Effector CD8-positive, alpha-beta T cell (primary cell): ENCODE results near the gene HOMER3.
"Not testable (repeated sequence)": the region's sequence is repeated elsewhere in the genome, so short reads cannot be mapped to it uniquely, and the experiment has no call there.

Source experiments
- DNase-seq: peaks from one replicate; lab custom pipeline; 2025; lab: John Stamatoyannopoulos, UW

Gene HOMER3

DNA sequence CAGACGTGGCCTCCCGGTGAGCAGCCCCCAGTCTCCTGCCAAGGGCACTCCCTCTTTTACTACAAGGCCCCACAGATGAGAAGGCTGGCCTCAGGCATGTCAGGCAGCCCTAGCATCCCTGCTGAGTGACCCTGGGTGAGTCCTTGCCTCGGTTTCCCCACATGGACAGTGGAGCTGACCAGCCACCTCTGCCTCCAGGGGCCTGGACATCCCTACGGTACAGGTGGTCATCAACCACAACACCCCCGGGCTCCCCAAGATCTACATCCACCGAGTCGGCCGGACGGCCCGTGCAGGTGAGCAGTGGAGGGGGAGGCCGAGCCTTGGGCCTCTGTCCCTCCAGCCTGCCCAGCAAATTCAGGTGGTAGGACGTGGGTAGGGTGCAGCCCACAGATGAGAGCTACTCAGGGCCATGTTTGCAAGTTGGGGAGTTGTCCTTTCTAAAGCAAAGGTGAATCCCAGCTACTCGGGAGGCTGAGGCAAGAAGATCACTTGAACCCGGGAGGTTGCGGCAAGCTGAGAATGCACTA, 16.3 kb downstream of the HOMER3 start:
- no peak for DNase-seq

DNA sequence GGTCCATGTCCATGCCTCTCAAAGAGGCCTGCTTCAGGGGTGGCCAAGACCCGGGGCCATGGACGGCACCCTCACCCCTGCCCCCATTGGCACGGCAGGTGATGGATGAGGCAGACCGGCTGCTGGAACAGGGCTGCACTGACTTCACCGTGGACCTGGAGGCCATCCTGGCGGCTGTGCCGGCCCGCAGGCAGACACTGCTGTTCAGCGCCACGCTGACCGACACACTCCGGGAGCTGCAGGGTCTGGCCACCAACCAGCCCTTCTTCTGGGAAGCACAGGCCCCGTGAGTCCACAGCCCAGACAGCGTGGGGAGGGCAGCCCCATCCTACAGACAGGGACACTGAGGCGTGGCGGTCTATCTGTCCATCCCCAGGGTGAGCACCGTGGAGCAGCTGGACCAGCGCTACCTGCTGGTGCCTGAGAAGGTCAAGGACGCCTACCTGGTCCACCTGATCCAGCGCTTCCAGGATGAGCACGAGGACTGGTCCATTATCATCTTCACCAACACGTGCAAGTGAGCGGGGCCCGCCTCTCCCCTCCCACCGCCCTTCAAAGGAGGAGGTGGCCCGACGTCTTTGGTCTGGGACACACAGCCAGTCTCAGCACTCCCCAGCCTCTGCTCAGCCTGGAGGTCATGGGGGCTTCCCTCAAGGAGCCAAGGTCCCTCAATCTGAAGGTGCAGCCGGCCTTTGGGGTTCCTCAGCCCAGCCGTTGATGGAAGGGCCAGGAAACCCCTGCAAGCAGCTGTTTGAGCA, 18.6 kb downstream of the HOMER3 start:
- no peak for DNase-seq

DNA sequence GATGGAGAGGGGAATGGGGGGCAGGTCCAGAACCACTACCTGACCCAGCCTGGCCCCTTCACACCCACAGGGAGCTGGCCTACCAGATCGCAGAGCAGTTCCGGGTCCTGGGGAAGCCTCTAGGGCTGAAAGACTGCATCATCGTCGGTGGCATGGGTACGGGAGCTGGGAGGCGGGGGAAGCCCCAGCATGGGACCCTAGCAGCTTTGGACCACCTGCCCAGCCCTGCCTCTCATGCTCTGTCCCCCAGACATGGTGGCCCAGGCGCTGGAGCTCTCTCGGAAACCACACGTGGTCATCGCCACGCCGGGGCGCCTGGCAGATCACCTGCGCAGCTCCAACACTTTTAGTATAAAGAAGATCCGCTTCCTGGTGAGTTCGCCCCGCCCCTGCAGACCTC, 19.4 kb downstream of the HOMER3 start:
- DNase-seq, result no peak

DNA sequence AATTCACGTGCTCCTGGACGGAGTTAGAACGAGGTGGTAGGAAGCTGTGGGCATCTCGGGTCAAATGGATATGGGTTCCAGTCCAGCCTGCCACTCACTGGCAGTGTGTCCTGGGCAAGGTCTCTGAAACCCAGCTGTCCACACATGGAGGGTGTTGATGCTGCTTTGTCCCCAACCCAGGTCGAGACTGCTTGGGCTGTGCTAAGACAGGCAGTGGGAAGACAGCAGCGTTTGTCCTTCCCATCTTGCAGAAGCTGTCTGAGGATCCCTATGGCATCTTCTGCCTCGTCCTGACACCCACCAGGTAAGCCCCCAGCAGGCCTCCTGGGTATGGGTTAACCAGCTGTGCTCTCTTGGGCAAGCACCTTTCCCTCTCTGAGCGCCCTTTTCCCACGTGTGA, 20.6 kb downstream of the HOMER3 start:
- no peak for DNase-seq

DNA sequence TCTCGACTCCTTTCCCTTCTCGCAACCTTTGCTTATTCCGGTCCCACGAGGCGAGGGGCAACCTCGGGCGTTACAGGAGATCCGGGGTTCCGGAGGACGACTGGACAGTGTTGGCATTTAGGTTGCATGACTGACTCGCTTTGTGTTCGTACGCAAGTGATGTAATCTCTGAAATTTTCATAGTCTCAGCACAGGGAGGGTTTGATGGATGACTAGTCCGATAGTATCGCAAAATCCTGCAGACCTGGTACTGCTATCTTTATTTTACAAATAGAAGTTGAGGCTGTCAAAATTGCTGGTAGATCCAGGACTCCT, 21.2 kb downstream of the HOMER3 start:
- no peak for DNase-seq

DNA sequence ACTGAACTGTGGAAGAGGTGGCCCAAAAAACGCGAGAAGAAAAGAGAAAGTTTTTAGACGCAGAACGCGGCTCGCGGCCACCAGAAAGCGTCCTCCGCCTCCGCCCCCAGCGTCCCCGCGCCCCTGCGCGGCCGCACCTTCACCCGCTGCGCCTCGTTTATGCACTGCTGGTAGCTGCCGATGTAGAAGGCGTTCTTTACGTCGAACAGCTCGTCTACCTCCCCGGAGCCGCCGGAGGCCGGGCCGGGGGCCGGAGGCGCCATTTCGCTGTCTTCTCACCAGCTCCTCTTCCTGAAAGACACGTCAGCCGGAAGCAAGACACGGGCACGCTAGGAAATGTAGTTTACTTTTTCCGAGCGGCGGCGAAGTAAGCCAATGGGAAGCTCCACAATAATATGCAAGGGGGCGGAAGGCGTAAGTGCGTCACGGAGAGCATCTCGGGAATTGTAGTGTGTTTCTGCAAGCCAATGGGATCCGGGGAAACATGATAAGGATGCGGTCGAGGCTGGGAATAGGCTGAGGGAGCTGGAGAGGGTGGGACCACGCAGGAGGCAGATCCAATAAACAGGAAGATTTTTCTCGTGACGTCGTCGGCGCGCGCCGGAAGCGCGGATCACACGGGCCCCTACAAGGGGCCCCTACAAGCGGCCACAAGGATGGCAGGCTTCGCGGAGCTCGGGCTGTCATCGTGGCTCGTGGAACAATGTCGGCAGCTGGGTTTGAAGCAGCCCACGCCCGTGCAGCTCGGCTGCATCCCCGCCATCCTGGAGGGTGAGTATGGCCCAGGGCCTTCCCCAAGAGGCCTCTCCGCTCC, 21.7 kb downstream of the HOMER3 start, which contains the start of the genes COPE and DDX49:
Gene COPE (minus strand): TSS at position 302 of the 814 bp plus-strand sequence. CDS start 39 bp downstream, at position 263.
Gene DDX49 (plus strand): TSS at position 630 of the 814 bp plus-strand sequence. CDS start 27 bp downstream, at position 657.
- peak; percentile 96 for DNase-seq

DNA sequence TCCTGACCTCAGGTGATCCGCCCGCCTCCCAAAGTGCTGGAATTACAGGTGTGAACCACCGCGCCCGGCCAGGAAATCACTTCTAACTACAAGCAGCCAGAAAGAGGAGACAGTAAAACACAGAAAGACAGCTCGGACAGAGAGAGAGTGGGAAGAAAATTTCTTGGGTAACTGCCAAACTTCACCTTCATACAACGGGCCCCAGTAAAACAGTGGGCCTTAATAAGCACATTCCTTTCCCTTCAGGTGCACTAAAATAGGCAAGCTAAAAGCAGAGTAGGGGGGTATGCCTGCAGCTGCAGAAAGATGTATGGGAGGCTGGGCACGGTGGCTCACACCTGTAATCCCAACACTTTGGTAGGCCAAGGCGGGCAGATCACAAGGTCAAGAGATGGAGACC, 23.4 kb downstream of the HOMER3 start:
- DNase-seq, result not testable (repeated sequence)

DNA sequence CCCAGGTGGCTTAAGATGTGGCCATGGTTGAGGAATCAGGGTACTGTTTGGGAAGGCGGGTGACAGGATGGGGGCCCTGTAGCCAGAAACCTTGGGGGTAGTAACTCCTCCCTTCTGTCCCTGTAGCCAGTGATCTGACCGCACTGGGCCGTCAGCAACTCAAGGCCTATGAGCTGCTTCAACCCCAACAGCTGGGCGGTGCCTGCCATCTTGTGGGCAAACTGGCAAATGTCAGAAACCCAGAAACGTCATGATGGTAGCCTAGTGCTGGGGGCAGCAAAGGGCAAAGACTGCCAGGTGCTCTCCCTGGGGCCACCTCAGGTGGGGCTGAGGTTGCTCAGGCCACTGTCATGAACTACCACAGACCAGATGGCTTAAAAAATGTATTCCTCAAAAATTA, 25.4 kb downstream of the HOMER3 start:
- no peak for DNase-seq

DNA sequence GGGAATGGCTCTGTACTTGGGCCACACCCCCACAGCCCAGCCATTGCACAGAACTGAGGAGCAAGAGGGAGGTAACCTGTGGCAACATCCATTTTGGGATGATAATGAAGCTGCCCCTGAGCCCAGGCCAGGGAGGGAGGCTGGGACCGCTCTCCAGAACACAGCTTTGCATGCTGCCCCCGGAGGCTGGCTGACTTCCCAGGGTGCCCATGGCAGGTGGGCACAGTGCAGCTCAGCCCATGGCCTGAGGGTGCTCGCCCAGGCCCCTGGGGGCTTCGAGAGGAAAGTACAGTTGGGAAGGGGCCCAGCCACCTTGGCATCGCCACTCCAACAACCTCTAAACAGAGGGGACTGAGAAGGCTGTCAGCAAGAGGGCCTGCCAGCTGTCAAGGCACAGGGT, 27.6 kb downstream of the HOMER3 start:
- no peak for DNase-seq

DNA sequence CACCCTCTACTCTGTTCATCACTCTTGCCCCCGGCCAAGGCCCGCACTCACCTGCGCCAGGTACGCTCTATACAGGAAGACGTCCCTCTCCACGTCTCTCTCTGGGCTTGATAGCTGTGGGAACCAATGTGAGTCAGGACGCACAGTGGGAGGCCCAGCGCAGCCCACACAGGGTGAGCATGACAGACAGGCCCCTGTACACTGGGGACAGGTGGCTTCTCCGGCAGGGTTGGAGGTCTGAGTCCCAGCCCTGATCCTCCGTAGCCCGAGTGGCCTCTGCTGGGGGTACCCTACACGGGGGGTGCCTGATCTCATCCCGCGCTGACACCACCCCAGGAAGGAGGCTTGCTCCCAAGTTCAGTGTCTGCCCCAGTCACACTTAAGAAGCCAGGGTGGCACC, 28.1 kb downstream of the HOMER3 start:
- no peak for DNase-seq

DNA sequence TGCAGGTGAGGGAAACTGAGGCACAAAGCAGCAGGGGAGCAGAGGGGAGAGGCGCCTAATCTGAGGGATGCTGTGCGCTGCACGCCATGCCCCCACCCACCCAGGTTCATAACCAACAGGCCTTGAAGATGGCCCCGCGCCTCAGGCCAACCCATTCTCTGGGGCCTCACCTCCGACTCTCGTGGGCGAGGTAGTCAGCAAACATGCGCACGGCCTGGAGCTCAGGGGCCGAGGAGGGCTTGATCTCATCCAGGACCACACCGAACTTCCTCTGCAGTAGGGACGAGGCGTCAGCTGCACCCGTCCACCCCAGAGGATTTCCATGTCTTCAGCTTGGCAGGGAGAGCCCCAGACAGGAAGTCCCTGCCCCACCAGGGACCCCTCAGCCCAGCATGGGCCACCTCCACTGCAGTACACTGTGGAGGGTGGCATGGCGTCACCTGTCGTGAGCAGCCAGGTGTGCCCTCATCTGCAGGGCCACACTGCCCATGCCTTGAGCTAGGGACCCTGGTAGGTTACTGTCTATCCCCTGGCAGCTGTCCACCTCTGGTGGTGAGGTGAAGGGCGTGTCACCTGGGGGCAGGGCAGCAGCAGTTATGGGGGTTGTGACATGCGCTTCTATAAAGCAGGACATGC, 30.1 kb downstream of the HOMER3 start:
- no peak for DNase-seq

DNA sequence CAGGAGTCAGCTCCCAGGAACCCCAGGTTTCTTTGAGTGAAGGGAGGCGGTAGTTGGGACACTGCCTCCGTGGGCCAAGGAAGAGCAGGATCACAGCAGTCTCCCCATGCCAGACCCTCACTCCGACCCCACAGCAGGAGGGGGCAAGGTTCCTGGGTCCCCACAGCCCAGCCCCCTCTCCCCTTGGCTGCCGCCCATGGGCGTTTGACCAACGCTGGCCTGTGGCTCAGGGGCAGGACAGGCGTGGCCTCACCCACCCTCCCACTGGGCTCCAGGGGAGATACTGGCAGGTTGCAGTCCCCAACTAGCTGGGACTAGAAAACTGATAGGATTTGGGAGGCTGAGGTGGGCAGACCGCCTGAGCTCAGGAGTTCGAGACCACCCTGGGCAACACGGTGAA, 31.0 kb downstream of the HOMER3 start:
- no peak for DNase-seq

DNA sequence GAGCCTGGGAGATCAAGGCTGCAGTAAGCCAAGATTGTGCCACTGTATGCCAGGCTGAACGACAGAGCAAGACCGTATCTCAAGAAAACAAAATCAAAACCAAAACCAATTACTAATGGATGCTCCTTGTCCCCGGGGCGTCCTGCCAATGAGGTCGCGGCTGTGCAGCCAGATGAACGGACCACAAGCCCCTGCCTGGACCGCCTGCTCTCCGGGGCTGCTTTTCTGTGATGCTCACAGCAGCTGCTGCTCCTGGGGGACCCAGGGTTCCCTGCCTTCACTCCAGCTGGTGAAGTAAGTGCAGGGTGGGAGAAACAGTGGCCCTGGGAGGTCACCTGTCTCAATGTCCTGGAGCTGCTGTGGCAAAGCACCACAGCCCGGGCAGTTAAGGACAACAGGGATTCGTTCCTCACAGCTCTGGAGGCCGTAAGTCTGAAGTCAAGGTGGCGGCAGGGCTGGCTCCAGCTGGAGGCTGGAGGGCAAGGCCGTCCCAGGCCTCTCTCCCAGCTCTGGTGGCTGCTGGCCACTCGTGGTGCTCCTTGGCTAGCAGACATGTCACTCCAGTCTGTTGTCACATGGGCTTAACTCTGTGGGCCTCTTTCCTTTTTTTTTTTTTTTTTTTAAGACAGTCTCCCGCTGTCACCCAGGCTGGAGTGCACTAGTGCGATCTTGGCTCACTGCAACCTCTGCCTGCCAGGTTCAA, 31.9 kb downstream of the HOMER3 start:
- no peak for DNase-seq

DNA sequence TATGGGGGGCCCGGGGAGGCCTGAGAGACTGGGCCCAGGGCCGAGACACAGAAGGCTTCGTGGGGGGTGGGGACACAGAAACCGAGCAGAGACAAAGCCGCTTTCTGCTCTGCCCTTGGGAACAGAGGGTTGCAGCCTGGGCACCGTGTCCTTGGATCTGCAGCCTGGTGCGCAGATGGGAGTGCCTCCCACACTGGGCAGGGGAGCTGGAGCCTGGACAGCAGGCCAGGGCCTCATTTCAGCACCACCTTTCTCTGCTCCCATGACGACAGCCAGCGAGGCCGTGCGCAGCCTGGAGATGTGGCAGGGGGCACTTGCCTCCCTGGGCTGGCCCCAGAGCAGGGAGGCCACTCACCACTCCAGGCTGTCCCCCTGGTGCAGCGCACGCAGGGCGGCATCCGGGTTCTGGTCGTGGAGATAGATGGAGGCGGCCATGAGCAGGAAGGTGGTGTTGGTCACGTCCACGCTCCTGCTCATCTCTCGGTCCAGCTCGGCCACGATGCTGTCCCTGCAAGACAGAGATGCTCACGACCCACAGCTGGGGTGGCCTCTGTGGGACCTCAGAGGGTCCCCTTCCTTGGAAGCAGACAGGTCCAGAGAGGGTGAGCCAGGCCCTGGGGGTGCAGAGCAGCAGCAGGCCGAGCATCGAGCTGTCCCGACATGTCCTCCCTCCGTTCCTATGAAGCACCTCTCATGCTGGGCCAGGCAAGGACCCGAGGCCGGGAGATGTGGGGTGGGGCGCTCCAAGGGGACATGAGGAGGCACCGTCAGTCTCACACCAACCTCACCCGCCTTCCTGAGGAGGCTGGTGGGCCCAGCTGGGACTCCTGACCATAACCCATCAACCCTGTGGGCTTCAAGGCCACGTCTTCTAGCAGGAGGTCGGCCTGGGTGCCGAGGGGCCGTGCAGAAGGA, 34.2 kb downstream of the HOMER3 start:
- no peak for DNase-seq

DNA sequence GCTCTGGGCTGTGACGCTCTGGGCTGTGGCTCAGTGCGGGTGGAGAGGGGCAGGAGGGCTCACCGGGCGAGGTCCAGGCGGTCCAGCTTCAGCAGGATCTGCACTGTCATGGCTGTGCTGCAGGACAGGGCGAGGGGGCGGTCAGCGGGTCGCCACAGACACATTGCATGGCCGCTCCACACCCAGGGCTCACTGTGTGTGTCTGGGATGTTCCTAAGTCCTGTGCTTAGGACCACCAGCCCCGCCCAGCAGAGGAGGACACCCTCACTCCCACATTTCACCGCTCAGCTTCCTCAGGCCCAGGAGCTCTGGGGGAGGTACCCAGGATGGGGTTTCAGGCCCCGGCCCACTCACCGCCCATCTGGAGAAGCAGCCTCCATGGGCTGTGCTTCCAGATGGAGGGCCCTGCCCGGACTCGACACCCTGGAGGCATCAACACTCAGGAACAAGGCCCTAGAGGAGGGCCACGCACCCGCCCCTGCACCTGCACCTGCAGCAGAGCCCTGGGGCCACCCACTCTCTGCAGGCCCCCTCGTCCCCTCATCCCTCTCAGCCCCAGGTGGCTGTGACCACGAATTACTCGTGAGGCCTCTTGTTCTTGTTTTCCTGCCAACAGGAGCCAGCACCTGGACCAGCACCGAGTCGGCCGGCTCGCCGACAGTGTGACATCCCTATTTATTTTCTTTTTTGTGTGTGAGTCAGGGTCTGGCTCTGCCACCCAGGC, 35.3 kb downstream of the HOMER3 start:
- no peak for DNase-seq

DNA sequence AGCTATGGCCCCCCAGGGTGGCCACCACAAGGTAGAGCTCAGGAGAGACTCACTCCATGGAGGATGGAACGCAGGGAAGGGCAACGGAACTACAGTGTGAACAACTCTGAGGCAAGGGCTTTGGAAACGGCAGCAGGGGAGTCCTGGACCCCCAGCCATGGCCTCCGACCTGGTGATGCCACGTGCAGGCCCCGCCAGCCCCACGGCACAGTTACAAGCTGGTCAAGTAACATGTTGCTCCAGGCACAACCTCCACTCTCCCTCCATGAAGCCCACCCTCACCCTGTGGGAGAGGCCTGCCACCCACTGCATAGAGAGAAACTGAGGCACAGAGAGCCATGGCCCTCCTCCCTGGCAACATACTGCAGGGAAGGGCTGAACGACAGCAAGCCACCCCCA, 36.0 kb downstream of the HOMER3 start:
- DNase-seq, result no peak

DNA sequence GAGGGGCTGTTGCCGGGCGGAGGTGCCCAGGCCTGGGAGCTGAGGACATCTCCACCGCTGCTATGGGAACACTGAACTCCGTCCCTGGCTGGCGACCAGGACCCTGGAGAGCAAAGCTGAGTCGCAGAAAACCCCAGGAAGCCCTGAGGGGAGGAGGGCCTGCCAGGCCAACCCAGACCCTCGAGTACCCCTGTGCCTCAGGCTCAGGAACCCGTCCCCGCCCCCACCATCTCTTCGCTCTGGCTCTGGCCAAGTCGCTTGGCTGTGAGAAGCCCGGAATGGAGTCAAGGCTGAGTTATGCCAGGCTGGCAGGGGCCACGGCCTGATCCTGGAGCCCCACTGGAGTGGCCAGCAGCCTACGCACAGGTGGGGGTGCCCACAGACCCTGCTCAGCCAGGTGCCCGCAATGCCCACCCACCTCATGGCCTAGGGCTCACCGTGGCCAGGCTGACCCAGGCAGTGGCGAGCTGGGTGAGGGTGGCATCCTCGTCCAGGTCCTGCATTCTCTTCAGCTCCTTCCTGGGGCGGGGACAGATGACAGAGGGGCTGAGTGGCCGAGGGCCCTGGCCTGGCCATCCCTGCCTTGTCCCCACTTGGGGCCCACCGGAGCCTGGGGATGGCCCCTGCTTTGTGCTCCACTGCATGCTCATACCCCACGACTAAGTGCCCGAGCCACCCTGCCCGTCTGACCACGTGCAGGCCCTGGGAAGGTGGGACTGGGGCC, 36.5 kb downstream of the HOMER3 start:
- no peak for DNase-seq

DNA sequence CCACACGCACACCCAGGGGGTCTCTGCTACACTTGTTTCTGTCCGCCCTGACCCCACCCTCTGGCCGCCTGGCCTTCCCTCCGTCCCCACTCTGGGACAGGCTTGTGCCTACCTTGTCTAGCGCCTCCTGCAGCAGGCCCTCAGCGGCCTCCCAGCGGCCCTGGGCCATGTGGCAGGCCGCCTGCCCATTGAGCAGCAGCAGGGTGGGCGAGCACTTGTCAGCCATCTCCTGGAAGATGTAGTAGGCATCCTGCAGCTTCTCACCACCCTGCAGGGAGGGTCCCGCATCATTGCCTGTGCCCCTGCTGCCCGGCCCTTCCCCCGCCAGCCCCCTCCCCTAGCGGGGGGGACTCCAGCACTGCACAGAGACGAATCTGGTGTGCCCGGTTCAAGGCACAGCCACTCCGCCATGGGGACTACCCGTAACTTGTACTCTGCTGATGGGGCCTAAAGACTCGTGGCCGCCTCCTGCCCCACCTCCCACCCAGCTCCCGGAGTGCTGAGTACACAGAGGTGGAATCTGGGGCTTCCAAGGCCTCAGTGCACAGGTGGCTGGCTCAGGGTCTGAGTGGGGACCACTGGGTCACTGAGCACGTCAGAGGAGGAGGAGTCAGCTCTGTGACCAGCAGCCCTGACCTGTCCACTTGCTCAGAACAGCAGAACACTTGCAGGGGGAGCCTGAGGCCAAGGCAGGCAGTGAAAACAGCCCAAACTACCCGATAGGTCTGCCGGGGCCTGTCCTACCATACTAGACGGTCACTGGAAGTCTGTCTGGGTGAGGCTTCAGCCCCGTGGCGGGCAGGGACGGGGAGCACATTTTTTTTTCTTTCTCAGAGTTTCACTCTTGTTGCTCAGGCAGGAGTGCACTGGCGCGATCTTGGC, 37.6 kb downstream of the HOMER3 start:
- no peak for DNase-seq
